NB4 (cell line): Measurements from ENCODE around the gene PLEKHH2.

ENCODE experiments used
- CTCF ChIP-seq: IDR thresholded peaks from one replicate; pipeline ENCODE4 v1.5.1; 2012; ENCODE audit warnings: low read depth, low read length
- MAX ChIP-seq: IDR thresholded peaks from 2 replicates; pipeline ENCODE4 v1.6.1; 2011; ENCODE audit warnings: low read depth, low read length
- POLR2A ChIP-seq: IDR thresholded peaks from 2 replicates; pipeline ENCODE4 v1.6.1; 2011; ENCODE audit warnings: mild to moderate bottlenecking; ENCODE audit not compliant: insufficient read length; ENCODE audit errors: extremely low read depth

GRCh38 chr2:43610361-43610760 is 26.7 kb upstream of the PLEKHH2 start:
- TF ChIP-seq POLR2A (no peak), CTCF (no peak), MAX (no peak)
